ENCODE results near the gene CFD. TPM values are rescaled to one million over a fixed set of nuclear protein-coding genes. Genes with fewer than 3 reads are reported as not detected.

CFD gene
- polyA plus RNA-seq, 1 donor from 2014 or later, result 5.3 TPM

- no peak for TF ChIP-seq MXI1 (conservative IDR thresholded peaks at IDR 0.05; ENCODE audit: poor library complexity, severe bottlenecking)
- no peak for TF ChIP-seq TAF1 (IDR thresholded peaks at IDR 0.05; ENCODE audit: low read depth)
- TF ChIP-seq, protein P1, sequence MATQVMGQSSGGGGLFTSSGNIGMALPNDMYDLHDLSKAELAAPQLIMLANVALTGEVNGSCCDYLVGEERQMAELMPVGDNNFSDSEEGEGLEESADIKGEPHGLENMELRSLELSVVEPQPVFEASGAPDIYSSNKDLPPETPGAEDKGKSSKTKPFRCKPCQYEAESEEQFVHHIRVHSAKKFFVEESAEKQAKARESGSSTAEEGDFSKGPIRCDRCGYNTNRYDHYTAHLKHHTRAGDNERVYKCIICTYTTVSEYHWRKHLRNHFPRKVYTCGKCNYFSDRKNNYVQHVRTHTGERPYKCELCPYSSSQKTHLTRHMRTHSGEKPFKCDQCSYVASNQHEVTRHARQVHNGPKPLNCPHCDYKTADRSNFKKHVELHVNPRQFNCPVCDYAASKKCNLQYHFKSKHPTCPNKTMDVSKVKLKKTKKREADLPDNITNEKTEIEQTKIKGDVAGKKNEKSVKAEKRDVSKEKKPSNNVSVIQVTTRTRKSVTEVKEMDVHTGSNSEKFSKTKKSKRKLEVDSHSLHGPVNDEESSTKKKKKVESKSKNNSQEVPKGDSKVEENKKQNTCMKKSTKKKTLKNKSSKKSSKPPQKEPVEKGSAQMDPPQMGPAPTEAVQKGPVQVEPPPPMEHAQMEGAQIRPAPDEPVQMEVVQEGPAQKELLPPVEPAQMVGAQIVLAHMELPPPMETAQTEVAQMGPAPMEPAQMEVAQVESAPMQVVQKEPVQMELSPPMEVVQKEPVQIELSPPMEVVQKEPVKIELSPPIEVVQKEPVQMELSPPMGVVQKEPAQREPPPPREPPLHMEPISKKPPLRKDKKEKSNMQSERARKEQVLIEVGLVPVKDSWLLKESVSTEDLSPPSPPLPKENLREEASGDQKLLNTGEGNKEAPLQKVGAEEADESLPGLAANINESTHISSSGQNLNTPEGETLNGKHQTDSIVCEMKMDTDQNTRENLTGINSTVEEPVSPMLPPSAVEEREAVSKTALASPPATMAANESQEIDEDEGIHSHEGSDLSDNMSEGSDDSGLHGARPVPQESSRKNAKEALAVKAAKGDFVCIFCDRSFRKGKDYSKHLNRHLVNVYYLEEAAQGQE (IDR thresholded peaks at IDR 0.05; ENCODE audit: borderline replicate concordance), result no peak
- no peak for TF ChIP-seq EP300 (conservative IDR thresholded peaks at IDR 0.05; ENCODE audit: poor library complexity, severe bottlenecking)
- TF ChIP-seq EZH2 (IDR thresholded peaks at IDR 0.05; ENCODE audit: borderline replicate concordance, insufficient read depth, low read length, poor library complexity, severe bottlenecking), result no peak
- no peak for TF ChIP-seq RAD21 (conservative IDR thresholded peaks at IDR 0.05)
- TF ChIP-seq SMC3 (conservative IDR thresholded peaks at IDR 0.05; ENCODE audit: poor library complexity), result no peak
- no peak for TF ChIP-seq CTCF (IDR thresholded peaks at IDR 0.05; ENCODE audit: poor library complexity, severe bottlenecking)
- TF ChIP-seq POLR2AphosphoS5 (IDR thresholded peaks at IDR 0.05), result no peak
- H3K4me3 ChIP-seq (ENCODE audit: low read length), result no peak overlapping the region
- H3K79me2 ChIP-seq (replicated peaks; ENCODE audit: insufficient read depth, low read length), result peaks cover 25% of the 10 kb centered on the region
- no peak overlapping the region for H3K4me2 ChIP-seq (ENCODE audit: low read length)
- no peak overlapping the region for H2AFZ ChIP-seq (ENCODE audit: low read depth, low read length)
- no peaks in the 10 kb centered on the region for H3K9me3 ChIP-seq (ENCODE audit: low read length)
- H3K36me3 ChIP-seq (ENCODE audit: insufficient read depth, low read length), result no peaks in the 10 kb centered on the region
- no peaks in the 10 kb centered on the region for H4K20me1 ChIP-seq (ENCODE audit: insufficient read depth)
- no peaks in the 10 kb centered on the region for H3F3A ChIP-seq (ENCODE audit: insufficient read depth, low read length, poor library complexity, severe bottlenecking)
- H3K9ac ChIP-seq (ENCODE audit: low read length), result no peak overlapping the region
- H3K9me2 ChIP-seq (ENCODE audit: insufficient read depth, low read length), result no peaks in the 10 kb centered on the region
- no peaks in the 10 kb centered on the region for H3K27me3 ChIP-seq (ENCODE audit: insufficient read depth, low read depth, low read length)
- no peak overlapping the region for H3K27ac ChIP-seq (ENCODE audit: low read length)
These were observed 34.6 kb upstream of the CFD start for GRCh38 chr19:824885-825284.

GRCh38 chr19:825897-826644 lies 33.4 kb upstream of the CFD start:
- Histone ChIP-seq H3K9me2 (ENCODE audit: insufficient read depth, low read length) (no peaks in the 10 kb centered on the region), H3K4me3 (ENCODE audit: low read length) (no peak overlapping the region), H4K20me1 (ENCODE audit: insufficient read depth) (no peaks in the 10 kb centered on the region), H3K27ac (ENCODE audit: low read length) (no peak overlapping the region), H3K4me2 (ENCODE audit: low read length) (no peak overlapping the region), H3F3A (ENCODE audit: insufficient read depth, low read length, poor library complexity, severe bottlenecking) (no peaks in the 10 kb centered on the region), H3K79me2 (replicated peaks; ENCODE audit: insufficient read depth, low read length) (peaks cover 14% of the 10 kb centered on the region), H3K36me3 (ENCODE audit: insufficient read depth, low read length) (no peaks in the 10 kb centered on the region), H3K9ac (ENCODE audit: low read length) (no peak overlapping the region), H3K9me3 (ENCODE audit: low read length) (no peaks in the 10 kb centered on the region), H3K27me3 (ENCODE audit: insufficient read depth, low read depth, low read length) (no peaks in the 10 kb centered on the region), H2AFZ (ENCODE audit: low read depth, low read length) (no peak overlapping the region)
- TF ChIP-seq MXI1 (conservative IDR thresholded peaks at IDR 0.05; ENCODE audit: poor library complexity, severe bottlenecking), result no peak
- no peak for TF ChIP-seq TAF1 (IDR thresholded peaks at IDR 0.05; ENCODE audit: low read depth)
- TF ChIP-seq EP300 (conservative IDR thresholded peaks at IDR 0.05; ENCODE audit: poor library complexity, severe bottlenecking), result no peak
- TF ChIP-seq, protein P1 (IDR thresholded peaks at IDR 0.05; ENCODE audit: borderline replicate concordance), result no peak
- TF ChIP-seq CTCF (IDR thresholded peaks at IDR 0.05; ENCODE audit: poor library complexity, severe bottlenecking), result no peak
- no peak for TF ChIP-seq SMC3 (conservative IDR thresholded peaks at IDR 0.05; ENCODE audit: poor library complexity)
- TF ChIP-seq EZH2 (IDR thresholded peaks at IDR 0.05; ENCODE audit: borderline replicate concordance, insufficient read depth, low read length, poor library complexity, severe bottlenecking), result no peak
